D721Med (cell line): ENCODE measurements around the gene PCDH8.

Source experiments
- DNase-seq: peaks from one replicate; pipeline ENCODE4 v3.0.0; 2011; ENCODE audit warnings: low spot score; ENCODE audit not compliant: insufficient read length
- FAIRE-seq: peaks from 2 replicates; lab custom pipeline; 2011; peaks lifted over from hg19 to GRCh38; lab: Jason Lieb, UNC
- TF ChIP-seq, protein P1 (sequence below): IDR thresholded peaks from 2 replicates; pipeline ENCODE4 v1.5.1; 2012; ENCODE audit warnings: mild to moderate bottlenecking, control low read depth; ENCODE audit not compliant: insufficient read depth; ENCODE audit errors: missing control alignments

PCDH8 gene

DNA sequence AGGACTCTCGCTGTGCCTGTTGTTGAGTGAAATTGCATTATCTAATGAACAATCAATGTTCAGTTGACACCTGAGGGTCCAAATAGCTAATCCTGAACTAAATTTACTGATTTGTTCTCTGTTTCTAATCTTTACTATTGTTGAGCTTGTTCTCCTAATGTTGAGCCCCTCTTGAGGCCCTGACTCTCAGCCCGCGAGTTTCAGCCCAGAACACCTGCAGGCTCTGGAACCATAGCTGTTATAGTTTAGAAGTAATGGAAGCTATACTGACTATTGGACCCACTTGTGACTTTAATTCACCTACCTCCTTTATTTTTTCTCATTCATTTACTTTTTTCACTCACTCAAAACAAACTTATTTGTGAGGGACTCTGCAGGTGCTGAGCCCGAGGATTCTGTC, 20.6 kb upstream of the PCDH8 start:
- no peak for DNase-seq
- TF ChIP-seq, protein P1, sequence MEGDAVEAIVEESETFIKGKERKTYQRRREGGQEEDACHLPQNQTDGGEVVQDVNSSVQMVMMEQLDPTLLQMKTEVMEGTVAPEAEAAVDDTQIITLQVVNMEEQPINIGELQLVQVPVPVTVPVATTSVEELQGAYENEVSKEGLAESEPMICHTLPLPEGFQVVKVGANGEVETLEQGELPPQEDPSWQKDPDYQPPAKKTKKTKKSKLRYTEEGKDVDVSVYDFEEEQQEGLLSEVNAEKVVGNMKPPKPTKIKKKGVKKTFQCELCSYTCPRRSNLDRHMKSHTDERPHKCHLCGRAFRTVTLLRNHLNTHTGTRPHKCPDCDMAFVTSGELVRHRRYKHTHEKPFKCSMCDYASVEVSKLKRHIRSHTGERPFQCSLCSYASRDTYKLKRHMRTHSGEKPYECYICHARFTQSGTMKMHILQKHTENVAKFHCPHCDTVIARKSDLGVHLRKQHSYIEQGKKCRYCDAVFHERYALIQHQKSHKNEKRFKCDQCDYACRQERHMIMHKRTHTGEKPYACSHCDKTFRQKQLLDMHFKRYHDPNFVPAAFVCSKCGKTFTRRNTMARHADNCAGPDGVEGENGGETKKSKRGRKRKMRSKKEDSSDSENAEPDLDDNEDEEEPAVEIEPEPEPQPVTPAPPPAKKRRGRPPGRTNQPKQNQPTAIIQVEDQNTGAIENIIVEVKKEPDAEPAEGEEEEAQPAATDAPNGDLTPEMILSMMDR: no peak
- no peak for FAIRE-seq

DNA sequence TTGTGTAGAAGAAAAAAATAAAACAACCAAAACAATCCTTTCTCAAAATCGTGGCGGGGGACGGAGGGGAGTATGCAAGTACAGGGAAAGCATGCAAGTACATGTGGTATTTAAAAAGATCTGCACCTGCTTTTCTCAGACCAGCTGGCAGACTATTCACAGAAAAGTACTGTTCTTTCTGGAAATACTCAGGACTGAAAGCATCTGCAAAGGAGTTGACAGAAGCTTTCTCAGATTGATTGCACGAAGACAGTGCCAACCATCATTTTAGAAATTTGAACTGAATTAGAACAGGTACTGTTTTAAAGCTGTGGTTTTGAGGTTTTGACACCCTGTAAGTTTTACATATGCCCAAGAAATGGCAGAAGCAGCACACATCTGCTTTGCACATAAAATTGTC, 19.8 kb upstream of the PCDH8 start:
- FAIRE-seq (no peak), DNase-seq (no peak)
- TF ChIP-seq, protein P1: no peak

DNA sequence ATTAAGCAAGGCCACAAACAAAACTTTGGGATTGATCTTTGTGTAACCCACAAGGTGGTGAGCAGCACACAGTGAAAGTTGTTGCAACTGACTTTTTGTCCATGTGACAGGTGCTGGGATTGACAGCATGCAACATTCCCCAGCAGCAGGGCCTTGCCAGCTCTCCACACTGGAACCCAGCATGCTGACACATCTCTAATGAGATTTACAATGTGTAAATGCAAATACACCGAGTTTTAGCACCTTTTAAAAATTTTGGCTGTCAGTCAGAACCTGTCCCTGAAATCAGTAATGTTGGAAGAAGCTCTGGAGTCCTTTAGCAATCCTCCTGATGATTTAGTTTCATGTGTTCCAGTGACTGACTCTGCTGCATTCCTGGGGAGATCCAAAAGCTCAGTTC, 16.5 kb upstream of the PCDH8 start:
- DNase-seq (no peak), FAIRE-seq (no peak)
- TF ChIP-seq, protein P1: no peak

DNA sequence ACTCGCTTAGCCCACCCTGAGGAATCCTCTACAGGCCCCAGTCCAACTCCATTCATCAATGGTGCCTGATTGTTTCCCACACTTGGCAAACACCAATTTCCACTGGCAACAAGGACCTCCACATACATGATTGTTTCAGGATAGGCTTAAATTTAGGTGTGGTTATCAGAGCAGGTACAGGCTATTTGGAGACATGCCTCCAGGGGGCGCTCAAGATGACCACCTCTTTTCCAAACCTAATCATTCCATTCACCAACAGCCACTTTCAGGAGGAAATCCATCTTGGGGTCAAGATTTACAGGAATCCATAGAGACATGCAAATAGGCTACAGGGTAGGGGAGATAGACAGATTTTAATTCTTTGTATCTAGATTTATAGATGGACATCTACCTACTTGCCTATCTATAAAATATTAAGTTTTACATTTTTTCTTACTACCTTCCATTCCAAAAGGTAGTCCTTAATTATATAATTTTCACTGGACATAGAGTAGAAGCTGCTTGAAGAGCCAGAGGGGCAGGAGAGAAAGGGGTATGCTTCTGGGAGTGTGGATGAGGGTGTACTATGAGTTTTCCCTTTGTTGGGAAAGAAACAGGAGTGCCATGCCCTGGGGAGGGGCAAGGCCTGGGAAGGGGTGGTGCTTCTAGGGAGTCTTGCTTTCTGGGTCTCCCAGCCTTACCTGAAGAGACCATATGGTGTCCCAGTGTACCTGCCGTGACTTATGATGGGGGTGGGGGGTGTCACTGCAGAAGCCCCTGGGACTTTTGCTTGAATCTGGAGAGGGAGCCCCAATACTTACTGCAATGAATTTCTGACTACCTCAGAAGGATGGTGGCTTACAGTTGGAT, 14.1 kb upstream of the PCDH8 start:
- TF ChIP-seq, protein P1: peak; percentile 68
- DNase-seq (no peak), FAIRE-seq (peak; percentile 71)

DNA sequence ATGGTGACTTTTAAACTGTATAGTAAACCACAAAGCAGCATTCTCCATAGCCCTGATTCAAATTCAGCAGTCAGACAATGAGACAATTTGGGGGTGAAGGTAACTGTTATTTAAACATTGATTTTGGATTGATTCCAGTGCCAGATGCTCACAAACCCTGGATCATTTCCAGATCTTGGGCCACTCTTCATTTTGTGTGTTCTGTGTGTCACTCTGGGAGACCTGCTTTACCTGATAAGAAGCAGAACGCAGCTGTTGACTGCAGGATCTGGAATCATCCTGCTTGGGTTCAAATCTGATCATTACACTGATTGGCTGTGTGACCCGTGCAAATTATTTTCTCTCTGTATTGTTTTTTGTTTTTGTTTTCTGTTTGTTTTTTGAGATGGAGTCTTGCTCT, 4.0 kb upstream of the PCDH8 start:
- TF ChIP-seq, protein P1: no peak
- DNase-seq: no peak
- no peak for FAIRE-seq

DNA sequence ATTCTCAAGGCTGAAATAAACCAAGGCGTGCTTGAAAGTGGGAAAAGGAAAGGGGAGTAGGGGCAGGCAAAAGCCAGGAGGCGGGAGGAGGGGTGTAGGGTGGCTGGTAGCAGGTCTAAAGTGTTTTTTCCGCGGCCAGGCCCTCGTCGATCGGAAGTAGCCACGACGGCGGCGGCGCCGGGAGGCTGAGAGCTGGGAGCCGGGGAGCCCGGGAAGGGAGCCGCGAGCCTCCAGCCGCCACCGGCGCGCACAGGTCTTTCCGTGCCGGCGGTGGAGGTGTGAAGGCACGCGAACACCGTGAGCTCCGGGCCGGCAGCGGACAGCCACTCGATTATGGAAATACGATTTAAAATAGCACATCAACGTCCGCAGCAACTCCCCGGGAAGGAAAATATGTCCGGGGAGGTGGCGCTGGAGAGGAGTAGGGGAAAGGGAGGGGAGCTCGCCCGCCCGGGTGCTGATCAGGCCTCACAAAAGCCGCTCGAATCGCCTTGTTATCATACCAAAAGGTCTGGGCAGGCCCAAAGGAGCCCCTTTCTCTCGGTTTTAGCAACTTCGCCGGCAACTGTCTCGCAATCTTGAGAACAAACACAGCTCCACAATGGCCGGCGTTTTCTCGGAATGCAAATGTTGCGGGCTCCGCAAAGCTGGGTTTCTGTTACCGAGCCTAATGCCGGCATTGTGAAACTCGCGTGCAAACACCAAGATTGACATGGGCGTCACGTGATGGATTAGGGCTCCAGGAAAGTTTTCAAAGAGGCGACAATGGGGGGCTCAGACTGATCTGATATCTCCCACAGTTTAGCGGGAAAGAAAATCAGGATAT, 2.9 kb upstream of the PCDH8 start:
- no peak for DNase-seq
- TF ChIP-seq, protein P1: no peak
- FAIRE-seq: no peak
